Epithelial cell of prostate (primary cell): ENCODE results near the gene STMN3.
A peak's percentile ranks its signal among the peaks of the same experiment; 100 is the strongest.
"Not testable (repeated sequence)": the region's sequence is repeated elsewhere in the genome, so short reads cannot be mapped to it uniquely, and the experiment has no call there.

Source experiments
- DNase-seq: peaks from one replicate; pipeline ENCODE4 v3.0.0-alpha.2; 2011; ENCODE audit warnings: low read depth, low spot score
- H3K27ac ChIP-seq: fragments of 450-650 bp; 2 replicates; pipeline ENCODE4 v1.5.1; 2017; ENCODE audit warnings: mild to moderate bottlenecking

Gene STMN3

GRCh38 chr20:63659370-63659769 lies 6.1 kb upstream of the STMN3 start:
- peak overlapping the region; percentile 50 for H3K27ac ChIP-seq
- DNase-seq = no peak

GRCh38 chr20:63658749-63659187 lies 5.5 kb upstream of the STMN3 start:
- DNase-seq = no peak
- H3K27ac ChIP-seq = peak overlapping the region; percentile 50

GRCh38 chr20:63657937-63658748 lies 4.9 kb upstream of the STMN3 start, which contains the start of gene RTEL1:
Gene RTEL1 (plus strand): TSS chr20:63658312. CDS start chr20:63659403, 1,091 bp downstream.
- H3K27ac ChIP-seq = peak within 1 kb of the TSS; percentile 50
- peak; percentile 65 for DNase-seq

DNA sequence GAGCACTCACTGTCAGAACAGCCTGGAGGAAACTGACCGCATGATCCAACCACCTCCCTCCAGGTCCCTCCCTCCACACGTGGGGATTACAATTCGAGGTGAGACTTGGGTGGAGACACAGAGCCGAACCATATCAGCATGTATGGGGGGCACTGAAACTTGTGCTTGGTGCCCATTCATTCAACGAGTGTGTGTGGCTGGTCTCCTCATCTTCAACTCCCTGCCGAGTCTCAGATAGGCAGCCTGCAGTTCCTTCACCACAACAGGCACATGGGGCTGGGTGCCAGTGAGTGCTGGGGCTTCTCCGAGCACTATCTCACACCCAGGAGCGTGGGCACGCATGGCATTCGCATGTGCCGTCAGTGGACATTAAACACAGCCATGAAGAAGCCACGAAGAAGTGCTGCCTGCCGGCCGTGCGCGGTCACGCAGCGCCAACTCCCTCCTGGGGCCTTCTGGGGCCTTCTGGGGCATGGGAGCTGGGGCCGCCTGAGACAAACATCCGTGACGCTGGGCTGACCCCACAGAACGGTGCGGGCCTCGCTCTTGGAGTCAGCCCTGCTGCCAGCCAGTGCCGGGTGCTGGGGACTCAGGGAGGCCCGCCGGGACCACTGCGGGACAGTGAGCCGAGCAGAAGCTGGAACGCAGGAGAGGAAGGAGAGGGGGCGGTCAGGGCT lies 4.2 kb upstream of the STMN3 start:
- H3K27ac ChIP-seq = peak overlapping the region; percentile 50
- DNase-seq = no peak

DNA sequence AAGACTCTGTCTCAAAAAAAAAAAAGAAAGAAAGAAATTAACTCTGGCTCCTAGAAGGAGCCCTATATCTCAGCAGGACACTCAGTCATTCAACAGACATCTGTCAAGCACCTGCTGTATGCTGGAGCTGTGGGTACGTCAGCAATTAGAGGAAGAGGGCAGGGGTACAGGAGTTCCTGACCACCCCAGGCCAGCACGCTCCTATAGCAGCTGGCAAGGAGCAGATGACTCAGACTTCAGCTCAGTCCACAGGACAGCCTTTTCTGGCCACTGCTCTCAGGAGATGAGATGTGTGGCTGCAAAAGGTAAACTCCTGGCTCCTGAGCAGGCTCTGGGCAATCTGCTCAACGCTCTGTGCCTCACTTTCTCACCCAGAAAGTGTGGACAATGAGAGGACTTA lies 3.2 kb upstream of the STMN3 start:
- H3K27ac ChIP-seq = no peak overlapping the region
- DNase-seq = no peak

DNA sequence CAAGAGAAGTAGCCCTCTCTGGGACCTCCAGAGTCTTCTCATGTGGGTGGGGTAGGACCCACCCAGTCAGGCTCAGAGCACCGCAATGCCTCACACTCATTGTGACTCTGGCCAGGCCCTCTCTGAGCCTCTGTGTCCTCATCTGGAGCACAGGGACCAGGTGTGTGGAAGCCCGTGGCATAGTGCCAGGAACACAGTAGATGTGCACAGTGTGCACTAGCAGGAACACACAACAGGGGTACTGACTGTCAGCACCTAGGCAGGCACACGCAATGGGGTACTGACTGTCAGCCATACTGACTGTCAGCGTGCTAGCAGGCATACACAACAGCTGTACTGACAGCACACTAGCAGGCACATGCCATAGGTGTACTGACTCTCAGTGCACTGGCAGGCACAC lies 2.0 kb upstream of the STMN3 start:
- H3K27ac ChIP-seq = no peak overlapping the region
- DNase-seq = no peak

DNA sequence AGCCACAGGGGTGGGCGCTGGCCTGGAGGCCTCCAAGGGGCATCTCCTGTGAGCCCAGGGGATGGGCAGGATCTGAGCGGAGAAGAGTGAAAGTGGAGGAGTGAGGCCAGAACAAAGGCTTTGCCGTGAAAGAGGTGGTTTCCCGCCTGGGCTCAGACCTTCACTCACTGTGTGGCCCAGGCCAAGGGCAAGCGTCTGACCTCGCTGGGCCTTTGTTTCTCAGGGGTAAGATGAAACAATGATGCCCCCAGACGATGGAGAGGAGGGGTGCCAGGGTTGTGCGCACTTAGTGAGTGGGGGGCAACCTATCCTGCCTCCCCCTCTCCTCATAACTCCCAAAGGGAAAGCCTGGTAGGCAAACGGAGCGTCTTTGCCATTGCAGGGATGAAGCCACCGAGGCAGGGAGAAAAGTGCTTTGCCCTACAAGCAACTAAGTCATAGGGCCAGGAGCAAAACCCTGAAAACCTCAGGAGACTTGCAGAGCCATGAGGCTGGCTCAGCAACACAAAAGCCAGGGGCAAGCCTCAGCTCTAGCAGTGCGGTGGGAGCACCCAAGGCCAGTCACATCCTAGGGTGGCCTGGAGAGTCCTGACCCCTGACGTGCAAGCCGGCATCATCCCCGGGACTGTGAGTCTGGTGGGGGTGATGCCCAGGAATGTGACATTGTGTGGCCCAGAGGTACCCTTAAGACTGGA lies 897 bp upstream of the STMN3 start:
- DNase-seq = no peak
- H3K27ac ChIP-seq = no peak overlapping the region

DNA sequence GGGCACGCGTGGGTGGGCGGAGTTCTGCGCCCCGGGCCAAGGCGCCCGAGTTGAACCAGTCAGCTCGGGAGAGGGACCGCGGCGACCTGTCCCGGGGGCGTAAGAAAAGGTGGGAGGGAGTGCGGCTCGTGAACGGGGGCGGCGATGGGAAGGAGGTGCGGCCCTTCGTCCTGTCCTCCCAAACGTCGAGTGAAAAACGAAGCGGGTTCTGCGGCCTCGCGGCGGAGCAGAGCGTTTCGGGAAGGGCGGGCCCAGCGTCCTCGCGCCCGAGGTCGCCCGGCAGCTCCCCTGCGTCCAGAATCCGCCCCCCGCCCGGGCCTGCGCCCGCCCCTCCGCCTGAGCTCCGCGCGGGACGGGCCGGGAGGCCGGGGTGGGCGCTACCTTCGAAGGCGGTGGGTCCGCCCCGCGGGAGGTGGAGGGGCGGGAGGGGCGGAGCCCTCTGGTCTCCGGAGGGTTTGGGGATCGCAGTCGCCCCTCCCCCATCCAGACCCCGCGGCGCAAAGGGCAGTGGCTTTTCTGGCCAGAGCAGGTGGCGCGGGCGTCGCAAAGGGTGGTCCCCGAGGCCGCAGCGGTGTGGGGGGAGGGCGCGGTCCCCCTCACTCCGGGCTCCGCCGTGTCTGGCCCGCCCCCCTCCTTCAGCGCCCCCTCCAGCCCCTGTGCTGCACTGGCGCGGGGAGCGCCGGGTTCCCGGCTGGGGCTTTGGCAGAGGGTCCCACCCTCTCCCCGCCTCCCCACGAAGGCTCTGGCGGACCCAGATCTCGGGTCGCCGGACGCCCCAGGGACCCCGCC lies 838 bp downstream of the STMN3 start:
- DNase-seq = no peak
- no peak overlapping the region for H3K27ac ChIP-seq

- no peak for DNase-seq
- H3K27ac ChIP-seq = no peak overlapping the region
Measured at GRCh38 chr20:63651942-63652191, 1.4 kb downstream of the STMN3 start.

DNA sequence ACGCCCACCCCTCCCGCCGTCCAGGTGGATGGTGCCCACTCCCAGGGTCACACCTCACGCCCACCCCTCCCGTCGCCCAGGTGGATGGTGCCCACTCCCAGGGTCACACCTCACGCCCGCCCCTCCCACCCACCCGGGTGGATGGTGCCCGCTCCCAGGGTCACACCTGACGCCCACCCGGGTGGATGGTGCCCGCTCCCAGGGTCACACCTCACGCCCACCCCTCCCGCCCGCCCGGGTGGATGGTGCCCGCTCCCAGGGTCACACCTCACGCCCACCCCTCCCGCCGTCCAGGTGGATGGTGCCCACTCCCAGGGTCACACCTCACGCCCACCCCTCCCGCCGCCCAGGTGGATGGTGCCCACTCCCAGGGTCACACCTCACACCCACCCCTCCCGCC lies 2.7 kb downstream of the STMN3 start:
- DNase-seq, H3K27ac ChIP-seq: not testable (repeated sequence)

DNA sequence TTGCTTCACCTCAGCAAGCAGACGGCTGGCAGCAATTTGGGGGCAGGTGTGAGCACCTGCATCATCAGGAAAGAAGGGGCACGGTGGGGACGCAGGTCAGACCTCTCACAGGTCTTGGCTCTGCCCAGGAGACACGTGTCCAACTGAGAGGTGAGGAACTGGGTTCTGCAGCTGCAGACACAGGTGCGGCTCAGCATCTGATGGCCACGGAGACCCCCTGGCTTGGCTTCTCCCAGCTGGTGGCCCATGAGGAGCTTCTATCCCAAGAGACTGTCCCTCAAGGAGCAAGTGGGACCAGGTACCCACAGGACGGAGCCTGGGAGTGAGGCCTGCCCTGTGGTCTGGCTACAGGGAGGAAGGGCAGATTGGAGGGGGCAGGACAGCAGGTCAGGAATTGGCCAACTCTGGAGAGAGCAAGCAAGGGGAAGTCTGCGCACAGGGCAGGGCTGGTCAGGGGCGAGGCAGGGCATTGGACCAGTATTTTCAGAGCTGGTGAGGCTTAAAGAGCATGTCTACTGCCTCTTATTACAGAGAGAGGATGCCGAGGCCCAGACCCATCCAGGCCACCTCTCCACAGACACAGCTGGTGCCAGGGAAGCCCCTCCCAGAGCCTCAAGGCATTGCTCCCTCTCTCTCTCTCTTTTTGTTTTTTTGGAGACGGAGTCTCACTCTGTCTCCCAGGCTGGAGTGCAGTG lies 4.2 kb downstream of the STMN3 start:
- no peak for DNase-seq
- H3K27ac ChIP-seq = no peak overlapping the region

DNA sequence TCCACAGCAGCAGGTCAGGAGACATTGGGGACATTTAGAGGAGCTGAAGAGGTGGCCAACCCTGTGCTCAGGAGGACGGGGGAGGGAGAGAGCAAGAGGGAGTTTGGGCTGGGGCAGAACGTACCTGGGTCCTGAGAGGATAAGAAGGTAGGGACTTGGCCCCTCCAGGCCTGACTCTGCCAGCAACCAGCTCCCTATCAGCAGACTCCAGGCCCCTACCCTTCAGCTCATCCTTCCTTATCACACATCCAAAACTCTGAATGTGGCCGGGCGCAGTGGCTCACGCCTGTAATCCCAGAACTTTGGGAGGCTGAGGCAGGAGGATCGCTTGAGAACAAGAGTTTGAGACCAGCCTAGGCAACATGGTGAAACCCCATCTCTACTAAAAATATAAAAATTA lies 5.0 kb downstream of the STMN3 start:
- DNase-seq = no peak

GRCh38 chr20:63645218-63645617 lies 8.0 kb downstream of the STMN3 start:
- no peak overlapping the region for H3K27ac ChIP-seq
- no peak for DNase-seq

More for the DNA sequence above, 5.0 kb downstream of the STMN3 start:
- no peak overlapping the region for H3K27ac ChIP-seq

- no peak for DNase-seq
- no peak overlapping the region for H3K27ac ChIP-seq
Measured at GRCh38 chr20:63643946-63644345, 9.3 kb downstream of the STMN3 start.

DNA sequence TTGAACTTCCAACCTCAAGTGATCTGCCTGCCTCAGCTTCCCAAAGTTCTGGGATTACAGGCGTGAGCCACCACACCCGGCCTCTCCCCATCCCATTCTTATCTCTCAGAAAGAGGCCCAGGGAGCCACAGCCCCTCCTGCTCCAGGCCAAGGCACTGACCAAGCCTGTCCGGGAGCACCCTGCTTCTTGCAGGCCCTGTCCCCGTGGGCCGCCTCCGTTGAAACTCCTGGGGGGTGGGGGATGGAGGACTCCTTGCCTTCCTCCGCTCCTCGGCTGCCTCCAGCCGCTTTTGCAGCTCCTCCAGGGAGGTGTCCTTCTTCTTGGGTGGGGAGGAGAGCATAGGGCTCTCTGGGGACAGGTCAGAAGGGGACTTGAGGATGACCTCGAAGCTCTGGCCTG lies 9.7 kb downstream of the STMN3 start:
- no peak overlapping the region for H3K27ac ChIP-seq
- no peak for DNase-seq

GRCh38 chr20:63642527-63643247 lies 10.5 kb downstream of the STMN3 start:
- H3K27ac ChIP-seq = peak overlapping the region; percentile 62
- no peak for DNase-seq

DNA sequence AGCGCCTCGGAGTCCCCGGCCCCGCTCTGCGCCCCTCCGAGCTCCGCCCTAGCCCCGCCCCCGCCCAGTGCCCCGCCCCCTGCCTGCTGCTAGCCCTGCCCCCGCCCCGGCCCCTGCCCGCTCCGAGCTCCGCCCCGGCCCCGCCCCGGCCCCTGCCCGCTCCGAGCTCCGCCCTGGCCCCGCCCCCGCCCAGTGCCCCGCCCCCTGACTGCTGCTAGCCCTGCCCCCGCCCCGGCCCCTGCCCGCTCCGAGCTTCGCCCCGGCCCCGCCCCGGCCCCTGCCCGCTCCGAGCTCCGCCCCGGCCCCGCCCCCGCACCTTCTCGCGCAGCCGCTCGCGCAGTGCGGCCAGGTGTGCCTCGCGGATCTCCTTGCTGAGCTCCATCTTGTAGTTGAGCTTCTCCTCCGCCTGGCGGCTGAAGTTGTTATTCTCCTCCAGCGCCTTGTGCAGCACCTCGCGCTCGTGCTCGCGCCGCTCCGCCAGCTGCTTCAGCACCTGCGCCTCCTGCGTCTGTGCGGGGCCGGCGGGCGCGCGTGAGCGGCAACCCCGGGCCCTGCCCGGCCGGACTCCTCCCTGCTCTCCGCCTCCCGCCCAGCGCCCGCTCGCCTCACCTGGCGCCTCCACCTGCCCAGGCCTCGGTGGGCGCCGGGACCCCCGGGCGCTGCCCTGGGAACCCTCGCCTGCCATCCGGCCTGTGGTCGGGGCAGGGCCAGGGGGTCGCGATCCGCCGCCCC lies 11.3 kb downstream of the STMN3 start:
- peak; percentile 69 for DNase-seq
- peak overlapping the region; percentile 62 for H3K27ac ChIP-seq

DNA sequence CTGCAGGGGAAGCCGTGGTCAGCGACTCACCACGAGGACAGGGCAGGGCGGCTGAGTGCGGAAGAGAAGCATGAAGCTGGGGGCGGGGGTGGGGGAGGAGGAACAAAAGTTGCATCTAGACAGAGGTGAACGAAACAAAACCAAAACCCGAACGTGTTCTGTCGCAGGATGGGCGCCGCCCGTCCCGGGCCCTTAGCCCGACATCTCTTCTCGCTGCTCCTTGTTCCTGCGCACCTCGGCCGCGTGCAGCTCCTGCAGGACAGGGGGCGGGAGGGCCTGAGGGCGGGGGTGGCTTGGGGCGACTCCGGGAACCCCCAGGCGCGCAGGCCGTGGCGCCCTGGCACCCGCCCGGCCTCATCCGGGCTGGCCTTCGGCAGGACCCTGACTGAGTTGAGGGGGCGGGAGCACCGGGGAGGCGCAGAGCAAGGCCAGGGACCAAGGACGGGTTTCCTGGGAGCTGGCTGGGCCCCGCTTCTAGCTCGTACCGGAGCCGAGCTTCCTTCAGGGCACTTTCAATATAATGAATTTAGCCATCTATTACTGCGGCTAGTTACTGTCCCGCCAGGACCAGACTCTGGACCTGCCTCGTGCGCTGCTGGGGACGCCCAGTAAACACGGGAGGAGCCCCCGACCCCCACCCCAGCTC lies 12.0 kb downstream of the STMN3 start:
- DNase-seq = no peak
- peak overlapping the region; percentile 36 for H3K27ac ChIP-seq
